OCI-LY3 (cell line): Measurements from ENCODE around the gene LYSET.
"Not testable (repeated sequence)": the region's sequence is repeated elsewhere in the genome, so short reads cannot be mapped to it uniquely, and the experiment has no call there.

Experiments used
- H2AFZ ChIP-seq: fragments of 200-600, 300-600 bp; shearing (Covaris generic); 2 replicates; pipeline ENCODE4 v1.6.0; 2014; ENCODE audit warnings: antibody characterized with exemption, low read depth, low read length
- H3K27ac ChIP-seq: fragments of 200-600, 300-600 bp; sonication (generic); 2 replicates; pipeline ENCODE4 v1.5.1; 2014; ENCODE audit warnings: mild to moderate bottlenecking, low read length, moderate library complexity, mixed read lengths
- H3K27me3 ChIP-seq: fragments of 200-600, 300-600 bp; sonication (generic); 2 replicates; pipeline ENCODE4 v1.6.1; 2014; ENCODE audit warnings: low read depth, low read length, mixed read lengths
- H3K36me3 ChIP-seq: fragments of 200-600, 300-600 bp; sonication (generic); replicated peaks from 2 replicates; pipeline ENCODE3; 2014; ENCODE audit warnings: low read depth, low read length, mixed read lengths
- H3K4me1 ChIP-seq: fragments of 300-600, 200-600 bp; sonication (generic); 2 replicates; pipeline ENCODE4 v1.6.1; 2014; ENCODE audit warnings: low read length, mixed read lengths
- H3K4me2 ChIP-seq: fragments of 200-600, 300-600 bp; sonication (generic); 2 replicates; pipeline ENCODE4 v1.6.1; 2014; ENCODE audit warnings: low read length, mixed read lengths
- H3K4me3 ChIP-seq: fragments of 300-600, 200-600 bp; sonication (generic); 2 replicates; pipeline ENCODE4 v1.5.1; 2014; ENCODE audit warnings: antibody characterized with exemption, mild to moderate bottlenecking, low read length, moderate library complexity
- H3K79me2 ChIP-seq: fragments of 300-600, 200-600 bp; shearing (Covaris generic); 2 replicates; pipeline ENCODE4 v1.6.1; 2014; ENCODE audit warnings: mild to moderate bottlenecking, low read length, mixed read lengths
- H3K9ac ChIP-seq: fragments of 300-600, 200-600 bp; shearing (Covaris generic); 2 replicates; pipeline ENCODE4 v1.6.0; 2014; ENCODE audit warnings: mild to moderate bottlenecking, low read length, moderate library complexity
- H3K9me3 ChIP-seq: fragments of 200-600, 300-600 bp; shearing (Covaris generic); 2 replicates; pipeline ENCODE4 v1.6.1; 2014; ENCODE audit warnings: low read length, mixed read lengths; ENCODE audit not compliant: insufficient read depth
- H4K20me1 ChIP-seq: fragments of 200-600, 300-600 bp; sonication (generic); 2 replicates; pipeline ENCODE4 v1.6.1; 2016; ENCODE audit warnings: low read length, mixed read lengths; ENCODE audit not compliant: insufficient read depth
- EZH2phosphoT487 ChIP-seq: fragments of 200-600 bp; shearing (Covaris generic); IDR thresholded peaks from 2 replicates; pipeline ENCODE4 v1.6.1; 2018; ENCODE audit warnings: antibody characterized with exemption, mixed run types, low read depth
- TF ChIP-seq, protein P1 (sequence below): fragments of 200-600, 300-600 bp; sonication (generic); IDR thresholded peaks from 2 replicates; pipeline ENCODE4 v1.5.1; 2014; ENCODE audit warnings: antibody characterized with exemption, low read length, low read depth

Gene LYSET, protein sequence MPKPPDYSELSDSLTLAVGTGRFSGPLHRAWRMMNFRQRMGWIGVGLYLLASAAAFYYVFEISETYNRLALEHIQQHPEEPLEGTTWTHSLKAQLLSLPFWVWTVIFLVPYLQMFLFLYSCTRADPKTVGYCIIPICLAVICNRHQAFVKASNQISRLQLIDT

GRCh38 chr14:93184391-93185348 lies at the start of gene LYSET, which contains the start of gene MOAP1:
TSS of gene LYSET (plus strand) at chr14:93185317. CDS start at chr14:93185406, 89 bp downstream.
TSS of gene MOAP1 (minus strand) at chr14:93184897. CDS start at chr14:93184242, 655 bp downstream.
- peaks cover 9% of the 10 kb centered on the region for H3K36me3 ChIP-seq
- H3K4me3 ChIP-seq, result peak within 1 kb of the TSS; percentile 100
- no peaks in the 10 kb centered on the region for H4K20me1 ChIP-seq
- TF ChIP-seq, protein P1, sequence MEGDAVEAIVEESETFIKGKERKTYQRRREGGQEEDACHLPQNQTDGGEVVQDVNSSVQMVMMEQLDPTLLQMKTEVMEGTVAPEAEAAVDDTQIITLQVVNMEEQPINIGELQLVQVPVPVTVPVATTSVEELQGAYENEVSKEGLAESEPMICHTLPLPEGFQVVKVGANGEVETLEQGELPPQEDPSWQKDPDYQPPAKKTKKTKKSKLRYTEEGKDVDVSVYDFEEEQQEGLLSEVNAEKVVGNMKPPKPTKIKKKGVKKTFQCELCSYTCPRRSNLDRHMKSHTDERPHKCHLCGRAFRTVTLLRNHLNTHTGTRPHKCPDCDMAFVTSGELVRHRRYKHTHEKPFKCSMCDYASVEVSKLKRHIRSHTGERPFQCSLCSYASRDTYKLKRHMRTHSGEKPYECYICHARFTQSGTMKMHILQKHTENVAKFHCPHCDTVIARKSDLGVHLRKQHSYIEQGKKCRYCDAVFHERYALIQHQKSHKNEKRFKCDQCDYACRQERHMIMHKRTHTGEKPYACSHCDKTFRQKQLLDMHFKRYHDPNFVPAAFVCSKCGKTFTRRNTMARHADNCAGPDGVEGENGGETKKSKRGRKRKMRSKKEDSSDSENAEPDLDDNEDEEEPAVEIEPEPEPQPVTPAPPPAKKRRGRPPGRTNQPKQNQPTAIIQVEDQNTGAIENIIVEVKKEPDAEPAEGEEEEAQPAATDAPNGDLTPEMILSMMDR, result 0 out of 2 replicates have a peak, but pooled peaks have one; percentile 18
- TF ChIP-seq EZH2phosphoT487, result no peak
- no peaks in the 10 kb centered on the region for H3K9me3 ChIP-seq
- H2AFZ ChIP-seq, result peak within 1 kb of the TSS; percentile 98
- H3K27ac ChIP-seq, result peak within 1 kb of the TSS; percentile 80
- H3K4me1 ChIP-seq, result peaks cover 16% of the 10 kb centered on the region
- H3K79me2 ChIP-seq, result peaks cover 36% of the 10 kb centered on the region
- H3K9ac ChIP-seq, result peak within 1 kb of the TSS; percentile 92
- no peaks in the 10 kb centered on the region for H3K27me3 ChIP-seq
- H3K4me2 ChIP-seq, result peak within 1 kb of the TSS; percentile 98

- Histone ChIP-seq H3K36me3 (no peaks in the 10 kb centered on the region), H3K4me3 (no peak overlapping the region), H3K9ac (no peak overlapping the region), H3K4me2 (no peak overlapping the region), H3K27ac (no peak overlapping the region), H3K27me3 (no peaks in the 10 kb centered on the region), H3K4me1 (peaks cover 3% of the 10 kb centered on the region), H4K20me1 (no peaks in the 10 kb centered on the region), H2AFZ (no peak overlapping the region), H3K9me3 (no peaks in the 10 kb centered on the region), H3K79me2 (no peaks in the 10 kb centered on the region)
- TF ChIP-seq EZH2phosphoT487, result no peak
- TF ChIP-seq, protein P1, result no peak
These were observed 49.7 kb upstream of the LYSET start for GRCh38 chr14:93135399-93135798.

- no peaks in the 10 kb centered on the region for H3K79me2 ChIP-seq
- no peak overlapping the region for H2AFZ ChIP-seq
- H3K27ac ChIP-seq, result no peak overlapping the region
- no peaks in the 10 kb centered on the region for H3K36me3 ChIP-seq
- no peaks in the 10 kb centered on the region for H3K27me3 ChIP-seq
- TF ChIP-seq EZH2phosphoT487, result no peak
- TF ChIP-seq, protein P1, result no peak
- no peak overlapping the region for H3K4me3 ChIP-seq
- no peaks in the 10 kb centered on the region for H3K4me1 ChIP-seq
- no peak overlapping the region for H3K4me2 ChIP-seq
- H3K9ac ChIP-seq, result no peak overlapping the region
- H3K9me3 ChIP-seq, result no peaks in the 10 kb centered on the region
- H4K20me1 ChIP-seq, result no peaks in the 10 kb centered on the region
These were observed 49.1 kb upstream of the LYSET start for GRCh38 chr14:93136009-93136408.

- not testable (repeated sequence) for H3K9me3 ChIP-seq, H3K4me3 ChIP-seq, H3K36me3 ChIP-seq, H3K4me1 ChIP-seq, H3K9ac ChIP-seq, H3K27me3 ChIP-seq, H4K20me1 ChIP-seq, H3K79me2 ChIP-seq, H2AFZ ChIP-seq, H3K4me2 ChIP-seq, H3K27ac ChIP-seq
These were observed 48.6 kb upstream of the LYSET start for GRCh38 chr14:93136508-93136907.
